Psoas muscle (tissue), 8 donors: ENCODE data around the gene RBM47. TPM values are rescaled to one million over a fixed set of nuclear protein-coding genes. Genes with fewer than 3 reads are reported as not detected.

Experiments
- ATAC-seq, 4 donors: fragments of 200-7000 bp; cut with Tn5 transposase; one replicate each; pipeline ENCODE4 v1.9.1; 2020; ENCODE audit warnings: moderate library complexity in 3 of 4, mild to moderate bottlenecking in 2 of 4
- DNase-seq, 2 donors: peaks; one replicate each; pipeline ENCODE4 v3.0.0-alpha.2; 2020
- H3K27ac ChIP-seq: fragments of 200-600 bp; one replicate; pipeline ENCODE4 v1.8.0; 2022
- H3K27me3 ChIP-seq, 3 donors: fragments of 200-600 bp in 1 of 3; one replicate each; pipeline versions ENCODE4 v1.6.1 to v1.8.0; 2013 to 2022; ENCODE audit warnings: low read length in 2 of 3, mild to moderate bottlenecking in 2 of 3, moderate library complexity in 1 of 3; ENCODE audit not compliant: insufficient read depth in 3 of 3
- H3K36me3 ChIP-seq, 2 donors: fragments of 200-600 bp in 1 of 2; one replicate each; pipeline versions ENCODE4 v1.6.1 to v1.8.0; 2013 to 2022; ENCODE audit warnings: low read depth in 1 of 2, mild to moderate bottlenecking in 1 of 2, moderate library complexity in 1 of 2; ENCODE audit not compliant: insufficient read depth in 1 of 2
- H3K4me1 ChIP-seq: fragments of 200-600 bp; one replicate; pipeline ENCODE4 v1.8.0; 2022
- H3K4me3 ChIP-seq: fragments of 200-600 bp; one replicate; pipeline ENCODE4 v1.8.0; 2022; ENCODE audit warnings: mild to moderate bottlenecking
- H3K9me3 ChIP-seq: fragments of 200-600 bp; one replicate; pipeline ENCODE4 v1.8.0; 2022
- CTCF ChIP-seq: fragments of 200-600 bp; IDR thresholded peaks from one replicate; pipeline ENCODE4 v1.8.0; 2022; ENCODE audit warnings: antibody characterized with exemption
- WGBS, 3 donors: extraction: QIAGEN DNeasy Blood & Tissue Kit; methylation state at CpG; one replicate each; pipeline versions ENCODE4 v1.1.6 to v1.1.7; 2013; 5-methylcytosine and 5-hydroxymethylcytosine counted together
- intact Hi-C, 2 donors: fragments of 100-400 bp; cut with DNase I; formaldehyde crosslinking; loops; one replicate each; pipeline versions ENCODE4 v1.11.0 to v1.14.2; 2022
- polyA plus RNA-seq, 3 donors: library from polyadenylated mRNA; stranded (reverse); fragments of 200-250 nt; gene quantifications; one replicate each; pipeline ENCODE4 v1.2.3, GENCODE V29; 2013
- total RNA-seq, 4 donors: library from RNA; stranded (reverse); fragmentation: NEBNext Ultra II Directional in 2 of 4; extraction: Animal tissue kit (Norgen Biotek cat#: 25700) in 2 of 4; gene quantifications; one replicate each; pipeline versions ENCODE4 v1.2.1 to v1.2.4, GENCODE V29; 2021 to 2023
- donor health status: healthy with polysubstance abuse.
- donor health status: DM: no; HTN: no; CAD: no; lungs with moderate emphysema.
- donor health status: Bipolar disorder and iron deficiency.
- donor health status: healthy.
- donor health status: DM: yes; HTN: yes; CAD: no.
- donor health status: DM: no; HTN: no; CAD: no.
- donor health status: DM: no; HTN: no; CAD: no.
- donor health status: DM: yes; HTN: yes; CAD: no.

The RBM47 gene
- total and polyA plus RNA-seq, 7 donors, result 0.17 to 2.3 (median 1.2) TPM

GRCh38 chr4:40599431-40599830, 30.2 kb downstream of the RBM47 start:
- Histone ChIP-seq H3K27ac (no peak overlapping the region), H3K4me1 (no peaks in the 10 kb centered on the region), H3K27me3 (no peaks in the 10 kb centered on the region), H3K4me3 (no peak overlapping the region), H3K9me3 (no peaks in the 10 kb centered on the region), H3K36me3 (no peaks in the 10 kb centered on the region)
- 61 to 77% (median 63%) methylated on average over 2 of the region's 2 CpGs for WGBS, 3 donors
- no peak for TF ChIP-seq CTCF
- ATAC-seq (no peak), DNase-seq (no peak)
- intact Hi-C loops, result no loop called here

- 61 to 67% (median 65%) methylated on average over 4 of the region's 4 CpGs for WGBS, 3 donors
- TF ChIP-seq CTCF, result no peak
Observed at GRCh38 chr4:40596522-40596921, 33.1 kb downstream of the RBM47 start.

GRCh38 chr4:40595981-40596380, 33.7 kb downstream of the RBM47 start:
- no peaks in the 10 kb centered on the region for H3K9me3 ChIP-seq
- 71 to 72% (median 72%) methylated on average over 5 of the region's 5 CpGs for WGBS, 3 donors
- no peaks in the 10 kb centered on the region for H3K27me3 ChIP-seq
- no peak for DNase-seq
- no peaks in the 10 kb centered on the region for H3K36me3 ChIP-seq
- no peak overlapping the region for H3K4me3 ChIP-seq
- TF ChIP-seq CTCF, result no peak
- H3K4me1 ChIP-seq, result no peaks in the 10 kb centered on the region
- H3K27ac ChIP-seq, result no peak overlapping the region
- ATAC-seq, result no peak
- intact Hi-C loops, result no loop called here

More at GRCh38 chr4:40596522-40596921, 33.1 kb downstream of the RBM47 start:
- DNase-seq, result no peak
- H3K4me1 ChIP-seq, result no peaks in the 10 kb centered on the region
- H3K9me3 ChIP-seq, result no peaks in the 10 kb centered on the region
- intact Hi-C loops, result no loop called here
- H3K27ac ChIP-seq, result no peak overlapping the region
- H3K36me3 ChIP-seq, result no peaks in the 10 kb centered on the region
- no peak for ATAC-seq
- H3K4me3 ChIP-seq, result no peak overlapping the region
- H3K27me3 ChIP-seq, result no peaks in the 10 kb centered on the region

GRCh38 chr4:40594261-40595178, 35.1 kb downstream of the RBM47 start:
- Histone ChIP-seq H3K9me3 (no peaks in the 10 kb centered on the region), H3K27ac (no peak overlapping the region), H3K4me3 (no peak overlapping the region), H3K4me1 (no peaks in the 10 kb centered on the region), H3K36me3 (no peaks in the 10 kb centered on the region), H3K27me3 (no peaks in the 10 kb centered on the region)
- intact Hi-C loops, result no loop called here
- TF ChIP-seq CTCF, result no peak
- WGBS, 3 donors, result 57 to 63% (median 62%) methylated on average over 14 of the region's 14 CpGs
- no peak for DNase-seq
- ATAC-seq, result no peak
